GM12865 (cell line): ENCODE data around the gene RPL35.

Source experiments
- DNase-seq: peaks from one replicate; pipeline ENCODE4 v3.0.0; 2010; ENCODE audit warnings: low read depth
- H3K4me3 ChIP-seq: 2 replicates; pipeline ENCODE4 v1.5.1; 2011; ENCODE audit warnings: mild to moderate bottlenecking, low read depth, low read length, control low read depth
- TF ChIP-seq, protein P1 (sequence below): IDR thresholded peaks from 2 replicates; pipeline ENCODE4 v1.5.1; 2011; ENCODE audit warnings: low read length, control low read depth, low read depth, inconsistent platforms; ENCODE audit not compliant: insufficient read depth; ENCODE audit errors: missing control alignments

The RPL35 gene

DNA sequence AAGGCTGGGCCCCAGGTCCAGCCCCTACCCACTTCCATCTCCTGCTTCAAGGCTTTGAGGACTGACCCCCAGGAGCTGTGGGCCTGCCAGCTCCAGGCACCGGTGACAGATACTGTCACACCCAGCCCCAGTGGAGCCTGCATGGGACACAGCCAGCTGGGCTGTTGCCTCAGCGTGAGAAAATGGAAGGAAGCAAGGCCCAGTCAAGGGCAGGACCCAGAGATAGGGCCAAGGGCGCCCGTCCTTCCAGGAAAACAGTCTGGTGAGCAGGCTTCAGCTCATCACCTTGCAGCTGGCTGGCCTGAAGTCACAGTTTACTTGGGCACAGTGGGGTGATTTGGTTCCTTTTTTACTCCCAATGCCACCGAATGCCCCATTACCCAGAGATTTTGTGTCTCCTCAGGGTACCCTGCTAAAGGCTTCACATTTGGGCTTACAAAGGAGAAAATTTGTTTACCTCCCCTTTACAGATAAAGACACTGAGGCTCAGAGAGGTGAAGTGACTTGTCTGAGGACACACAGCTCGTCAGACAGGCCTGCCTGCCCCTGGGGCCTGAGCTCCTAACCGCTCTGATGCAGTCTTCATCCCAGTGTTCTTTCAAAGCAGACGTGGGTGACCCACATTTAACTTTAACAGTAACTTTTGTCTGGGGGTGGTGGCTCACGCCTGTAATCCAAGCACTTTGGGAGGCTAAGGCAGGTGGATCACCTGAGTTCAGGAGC lies 30.0 kb downstream of the RPL35 start:
- no peak for DNase-seq
- TF ChIP-seq, protein P1, sequence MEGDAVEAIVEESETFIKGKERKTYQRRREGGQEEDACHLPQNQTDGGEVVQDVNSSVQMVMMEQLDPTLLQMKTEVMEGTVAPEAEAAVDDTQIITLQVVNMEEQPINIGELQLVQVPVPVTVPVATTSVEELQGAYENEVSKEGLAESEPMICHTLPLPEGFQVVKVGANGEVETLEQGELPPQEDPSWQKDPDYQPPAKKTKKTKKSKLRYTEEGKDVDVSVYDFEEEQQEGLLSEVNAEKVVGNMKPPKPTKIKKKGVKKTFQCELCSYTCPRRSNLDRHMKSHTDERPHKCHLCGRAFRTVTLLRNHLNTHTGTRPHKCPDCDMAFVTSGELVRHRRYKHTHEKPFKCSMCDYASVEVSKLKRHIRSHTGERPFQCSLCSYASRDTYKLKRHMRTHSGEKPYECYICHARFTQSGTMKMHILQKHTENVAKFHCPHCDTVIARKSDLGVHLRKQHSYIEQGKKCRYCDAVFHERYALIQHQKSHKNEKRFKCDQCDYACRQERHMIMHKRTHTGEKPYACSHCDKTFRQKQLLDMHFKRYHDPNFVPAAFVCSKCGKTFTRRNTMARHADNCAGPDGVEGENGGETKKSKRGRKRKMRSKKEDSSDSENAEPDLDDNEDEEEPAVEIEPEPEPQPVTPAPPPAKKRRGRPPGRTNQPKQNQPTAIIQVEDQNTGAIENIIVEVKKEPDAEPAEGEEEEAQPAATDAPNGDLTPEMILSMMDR = no peak
- no peak overlapping the region for H3K4me3 ChIP-seq

DNA sequence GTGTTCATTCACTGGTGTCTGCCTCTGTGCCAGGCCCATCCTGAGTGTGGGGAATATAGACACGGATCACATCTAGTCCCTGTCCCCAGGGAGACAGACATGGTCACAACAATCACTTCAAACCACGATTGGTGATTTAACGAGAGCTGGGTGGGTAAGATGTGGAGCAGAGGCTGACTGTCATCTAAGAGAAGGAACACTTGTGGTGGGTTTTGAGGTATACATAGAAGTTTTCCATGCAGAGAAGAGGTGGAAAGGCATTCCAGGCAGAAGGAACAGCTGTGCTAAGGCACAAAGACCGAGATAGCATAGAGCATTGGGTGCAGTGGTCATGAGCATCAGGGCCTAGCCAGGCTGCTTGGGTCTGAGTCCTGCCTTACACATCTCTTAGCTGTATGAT lies 31.2 kb downstream of the RPL35 start:
- DNase-seq = no peak
- no peak overlapping the region for H3K4me3 ChIP-seq
- TF ChIP-seq, protein P1 = no peak

GRCh38 chr9:124829334-124829669 lies 32.5 kb downstream of the RPL35 start:
- no peak for DNase-seq
- TF ChIP-seq, protein P1 = no peak
- no peak overlapping the region for H3K4me3 ChIP-seq

- H3K4me3 ChIP-seq = no peak overlapping the region
- TF ChIP-seq, protein P1 = no peak
Observed at GRCh38 chr9:124828489-124829333, 33.0 kb downstream of the RPL35 start.

DNA sequence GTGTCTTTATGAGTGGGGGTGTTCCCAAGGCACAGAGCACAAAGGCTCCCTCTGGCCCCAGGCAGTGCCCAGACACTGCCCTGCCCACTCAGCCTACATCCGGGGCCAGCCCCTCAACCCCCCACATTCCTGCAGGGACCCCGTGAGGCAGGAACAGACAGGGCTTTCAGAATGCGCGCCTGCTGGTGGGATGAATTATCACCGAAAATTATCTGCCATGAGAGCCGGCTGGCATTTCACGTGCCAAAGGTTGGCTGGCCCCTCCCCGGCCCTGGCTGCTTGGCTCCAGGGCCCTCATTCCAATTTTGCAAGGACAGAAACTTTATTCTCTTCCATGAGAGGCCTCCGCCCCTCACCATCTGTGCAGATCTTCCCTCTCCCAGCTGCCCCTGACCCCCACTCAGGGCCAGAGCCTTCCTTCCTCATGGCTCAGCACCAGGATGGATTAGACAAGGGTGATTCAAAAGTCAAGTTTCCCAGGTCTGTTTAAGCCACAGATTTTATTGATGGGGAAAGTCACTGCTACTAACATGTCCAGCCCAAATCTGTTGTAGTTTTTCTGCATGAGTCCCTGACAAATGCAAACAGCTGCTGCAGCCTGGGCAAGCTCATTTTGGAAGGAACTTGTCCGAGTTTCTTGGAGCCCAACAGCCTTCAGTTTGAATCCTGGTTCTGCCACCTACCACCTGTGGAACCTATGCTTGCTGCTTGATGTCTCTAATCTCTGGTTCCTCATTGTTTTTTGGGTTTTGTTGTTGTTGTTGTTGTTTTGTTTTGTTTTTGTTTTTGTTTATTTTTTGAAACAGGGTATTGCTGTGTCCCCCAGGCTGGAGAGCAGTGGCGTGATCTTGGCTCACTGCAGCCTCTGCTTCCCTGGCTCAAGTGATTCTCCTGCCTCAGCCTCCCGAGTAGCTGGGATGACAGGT lies 40.8 kb downstream of the RPL35 start:
- TF ChIP-seq, protein P1 = no peak
- no peak for DNase-seq
- no peak overlapping the region for H3K4me3 ChIP-seq

More at GRCh38 chr9:124828489-124829333, 33.0 kb downstream of the RPL35 start:
- no peak for DNase-seq

GRCh38 chr9:124818431-124819281 lies 43.1 kb downstream of the RPL35 start:
- peak overlapping the region; percentile 26 for H3K4me3 ChIP-seq
- TF ChIP-seq, protein P1 = no peak

More at GRCh38 chr9:124818431-124819281, 43.1 kb downstream of the RPL35 start:
- peak; percentile 78 for DNase-seq
